ENCODE results near the gene RTN4R. TPM values are rescaled to one million over a fixed set of nuclear protein-coding genes. Genes with fewer than 3 reads are reported as not detected.

Gene RTN4R
- total and polyA plus RNA-seq, 9 of the 15 experiments (the other 6 are each of a cell fraction or from before 2014, with no cell fraction given), result 0.04 to 2.8 (median 1.4) TPM; not detected in 3

DNA sequence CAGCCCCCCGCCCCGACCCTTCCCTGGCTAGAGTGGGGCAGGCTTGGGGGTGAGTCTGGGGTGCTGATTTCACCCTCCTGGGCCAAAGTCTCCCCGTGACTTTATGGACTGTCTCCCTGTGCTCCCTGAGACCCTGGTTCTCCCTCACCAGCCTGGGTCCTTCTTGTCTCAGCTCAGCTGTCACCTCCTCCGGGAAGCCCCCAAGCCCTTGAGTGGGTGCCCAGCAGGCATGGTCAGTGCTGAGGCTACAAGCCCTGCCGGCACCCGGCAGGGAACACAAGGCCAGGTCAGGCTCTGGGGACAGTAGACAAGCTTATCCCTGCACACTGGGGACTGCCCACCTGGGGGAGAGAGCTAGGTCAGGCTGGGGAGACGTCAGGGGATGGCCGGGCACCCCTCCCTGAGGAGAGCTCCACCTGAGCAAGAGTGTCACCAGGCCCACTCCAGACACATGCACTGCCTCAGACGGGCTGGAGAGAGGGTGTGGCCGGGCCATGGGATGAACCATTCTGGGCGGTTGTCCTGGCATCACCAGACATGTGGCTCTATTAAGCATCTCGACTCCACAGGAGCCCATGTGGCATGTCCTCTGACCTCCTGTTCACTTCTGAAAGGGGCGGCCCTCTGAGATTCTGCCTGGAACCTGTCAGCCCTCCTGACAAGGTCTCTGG lies 22.6 kb upstream of the RTN4R start (continued):
- TF ChIP-seq, protein P1, sequence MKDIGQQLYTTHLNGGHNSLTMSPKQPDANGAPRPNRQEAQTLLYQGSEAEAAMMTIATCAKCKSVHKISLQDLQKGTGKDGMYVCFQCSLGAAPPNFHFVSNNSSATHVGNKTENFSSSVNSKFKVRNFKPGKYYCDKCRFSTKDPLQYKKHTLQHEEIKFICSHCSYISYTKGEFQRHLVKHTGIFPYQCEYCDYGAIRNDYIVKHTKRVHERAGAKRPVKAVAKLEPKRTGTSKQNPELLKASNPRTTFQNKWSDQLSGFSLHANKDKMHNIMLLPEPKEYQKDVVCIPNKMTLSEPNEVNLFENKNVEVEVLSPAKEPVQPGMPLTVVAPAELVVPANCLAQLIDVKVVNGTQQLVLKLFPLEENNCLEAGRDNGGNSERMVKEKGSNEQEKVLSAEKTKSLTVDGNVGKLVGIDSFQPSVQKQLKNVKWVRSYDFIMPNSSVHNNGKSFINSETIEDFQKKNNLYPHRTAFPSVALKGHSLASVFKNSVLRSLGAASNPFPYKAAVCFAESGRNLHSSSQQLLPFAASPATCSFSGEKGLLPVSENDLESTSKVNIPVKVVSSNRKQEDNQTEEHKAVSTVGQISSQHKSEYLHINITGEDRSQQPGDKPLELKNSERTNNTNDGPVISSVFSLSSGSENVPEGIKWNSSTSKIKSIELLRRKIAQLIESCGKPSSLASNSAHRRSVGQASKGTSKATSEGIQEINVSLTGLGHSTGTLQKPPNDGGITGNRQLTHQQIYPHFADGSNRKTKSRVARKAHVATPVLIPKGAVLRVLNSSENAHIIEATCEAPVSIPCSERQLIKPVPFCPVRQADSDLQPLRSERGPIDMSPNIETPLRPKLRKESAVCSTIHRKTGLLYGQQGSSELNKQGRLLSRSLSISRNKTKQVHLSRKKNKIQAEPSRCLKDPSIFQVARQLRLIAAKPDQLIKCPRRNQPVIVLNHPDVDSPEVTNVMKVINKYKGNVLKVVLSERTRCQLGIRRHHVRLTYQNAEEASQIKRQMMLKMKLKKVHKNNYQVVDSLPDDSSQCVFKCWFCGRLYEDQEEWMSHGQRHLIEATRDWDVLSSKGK (CRISPR knock-in tag; IDR thresholded peaks at IDR 0.05), result no peak
- TF ChIP-seq SRSF3 (IDR thresholded peaks at IDR 0.05; ENCODE audit: insufficient read depth, low read length) (no peak), SFPQ (IDR thresholded peaks at IDR 0.05; ENCODE audit: low read depth, low read length) (no peak), ZBTB8A (IDR thresholded peaks at IDR 0.05; ENCODE audit: partially characterized antibody) (no peak), ZBTB1 (CRISPR knock-in tag; IDR thresholded peaks at IDR 0.05; ENCODE audit: borderline replicate concordance, low read depth) (peak; percentile 78; the same call in 1 of the 2 replicates), C11orf30 (IDR thresholded peaks at IDR 0.05; ENCODE audit: low read depth) (no peak), CXXC5 (CRISPR knock-in tag; IDR thresholded peaks at IDR 0.05) (no peak), SIX5 (IDR thresholded peaks at IDR 0.05; ENCODE audit: borderline replicate concordance in 1 of 2, insufficient read depth in 1 of 2, low read depth in 1 of 2, low read length in 2 of 2) (0 out of 4 replicates have a peak, but pooled peaks of 1 of the 2 experiments have one; percentile 1), IRF2 (CRISPR knock-in tag; IDR thresholded peaks at IDR 0.05) (0 out of 2 replicates have a peak, but pooled peaks have one; percentile 16), SPI1 (IDR thresholded peaks at IDR 0.05; ENCODE audit: borderline replicate concordance, low read depth, low read length) (no peak), KLF1 (tag; IDR thresholded peaks at IDR 0.05) (no peak), SMARCA5 (IDR thresholded peaks at IDR 0.05) (no peak), ZBTB33 (CRISPR knock-in tag; IDR thresholded peaks at IDR 0.05) (no peak), KLF13 (tag; IDR thresholded peaks at IDR 0.05; ENCODE audit: borderline replicate concordance, low read depth) (0 out of 2 replicates have a peak, but pooled peaks have one; percentile 13)
- TF ChIP-seq, protein P2, sequence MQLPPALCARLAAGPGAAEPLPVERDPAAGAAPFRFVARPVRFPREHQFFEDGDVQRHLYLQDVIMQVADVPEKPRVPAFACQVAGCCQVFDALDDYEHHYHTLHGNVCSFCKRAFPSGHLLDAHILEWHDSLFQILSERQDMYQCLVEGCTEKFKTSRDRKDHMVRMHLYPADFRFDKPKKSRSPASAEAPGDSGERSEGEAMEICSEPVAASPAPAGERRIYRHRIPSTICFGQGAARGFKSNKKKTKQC (CRISPR knock-in tag; IDR thresholded peaks at IDR 0.05), result peak; percentile 83
- TF ChIP-seq, protein P3, sequence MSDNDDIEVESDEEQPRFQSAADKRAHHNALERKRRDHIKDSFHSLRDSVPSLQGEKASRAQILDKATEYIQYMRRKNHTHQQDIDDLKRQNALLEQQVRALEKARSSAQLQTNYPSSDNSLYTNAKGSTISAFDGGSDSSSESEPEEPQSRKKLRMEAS (CRISPR knock-in tag; IDR thresholded peaks at IDR 0.05), result peak; percentile 57; the same call in 1 of the 2 replicates

All from K562 (cell line).